SIG-M5 (cell line): ENCODE measurements around the gene ACVR1B.

Source experiments
- DNase-seq: peaks from one replicate; lab custom pipeline; 2025; lab: John Stamatoyannopoulos, UW

Gene ACVR1B

DNA sequence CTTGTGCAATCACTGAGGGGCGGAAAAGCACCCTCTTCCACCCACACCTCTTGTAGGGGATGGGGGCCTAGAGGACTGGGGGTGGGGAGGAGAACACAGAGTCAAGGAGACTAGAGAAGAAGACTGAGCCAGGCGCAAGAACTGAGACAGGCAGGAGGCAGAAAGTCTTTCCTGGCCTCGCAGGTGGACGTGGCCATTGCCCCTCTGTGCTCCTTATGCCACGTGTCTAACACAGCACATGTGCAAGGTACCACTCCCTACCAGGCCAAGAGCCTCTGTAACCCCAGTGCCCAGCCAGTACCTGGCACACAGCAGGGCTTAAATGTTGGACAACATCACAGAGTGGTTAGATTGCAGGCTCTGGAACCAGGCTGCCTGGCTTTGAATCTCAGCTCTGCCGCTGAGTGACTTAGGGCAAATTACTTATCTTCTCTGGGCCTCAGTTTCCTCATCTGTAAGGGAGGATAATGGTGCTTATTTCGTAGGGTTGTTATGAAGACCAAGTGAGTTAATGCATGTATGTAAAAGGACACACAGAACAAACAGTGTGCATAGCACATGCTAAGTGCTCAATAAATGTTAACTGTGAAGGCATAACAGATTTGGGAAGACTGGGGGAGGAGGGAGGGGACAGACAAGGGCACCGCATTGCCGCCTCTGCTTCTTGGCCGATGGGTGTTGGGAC is 53.9 kb downstream of the ACVR1B start:
- no peak for DNase-seq

DNA sequence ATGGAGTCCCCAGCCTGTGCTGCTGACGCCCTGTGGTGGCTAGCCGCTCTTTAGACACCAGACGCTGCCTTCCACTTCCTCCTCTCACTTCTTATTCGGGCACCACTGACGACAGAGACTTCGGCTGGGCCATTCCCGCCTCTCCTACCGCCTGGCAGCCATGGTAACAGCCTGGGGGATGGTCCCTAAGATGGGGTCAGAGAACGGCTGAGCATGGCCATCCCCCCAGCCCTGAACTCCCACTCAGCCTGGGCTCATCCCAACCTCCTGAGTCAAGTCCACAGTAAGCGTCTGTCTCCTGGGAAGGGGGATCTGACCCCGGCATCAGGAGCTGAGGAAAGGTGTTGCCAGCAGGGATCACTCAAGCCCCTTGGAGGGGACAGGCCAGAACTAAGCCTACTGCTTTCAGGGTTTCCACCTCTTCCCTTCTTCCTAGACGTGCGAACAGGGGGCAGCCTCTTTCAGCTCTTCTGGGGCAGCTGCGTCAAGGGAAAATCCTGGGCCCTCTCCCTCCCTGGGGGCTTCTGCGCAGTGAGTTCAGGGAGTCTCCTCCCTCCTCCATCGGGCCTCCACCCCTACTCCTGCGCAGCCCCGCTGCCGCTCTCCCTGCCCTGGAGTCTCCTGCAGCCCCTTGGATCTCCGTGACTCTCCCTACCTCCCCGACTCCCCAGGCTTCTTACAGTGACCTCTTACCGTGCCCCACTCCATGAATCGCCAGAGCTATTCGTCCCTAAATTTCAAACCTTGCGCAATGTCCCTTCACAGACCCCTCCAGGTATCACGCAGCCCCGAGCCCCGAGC is 54.6 kb downstream of the ACVR1B start:
- DNase-seq: peak; percentile 20

DNA sequence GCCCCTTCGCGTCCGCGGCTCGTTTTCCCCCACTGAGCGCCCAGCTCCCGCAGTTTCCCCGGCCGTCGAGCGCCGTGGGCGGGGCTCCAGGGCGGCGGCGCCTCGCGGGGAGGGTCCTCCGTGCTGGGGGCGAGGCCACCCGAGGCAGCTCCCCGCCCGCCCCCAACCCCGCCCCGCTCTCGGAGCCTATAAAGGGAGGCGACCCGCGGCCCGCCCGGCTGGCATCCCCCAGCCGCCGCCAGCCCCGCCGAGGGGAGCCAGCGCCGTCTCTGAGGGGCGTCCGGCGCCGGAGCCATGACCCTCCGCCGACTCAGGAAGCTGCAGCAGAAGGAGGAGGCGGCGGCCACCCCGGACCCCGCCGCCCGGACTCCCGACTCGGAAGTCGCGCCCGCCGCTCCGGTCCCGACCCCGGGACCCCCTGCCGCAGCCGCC is 55.2 kb downstream of the ACVR1B start, which contains the start of gene TAMALIN:
TSS of gene TAMALIN (plus strand) at position 221 of the 432 bp plus-strand sequence. CDS start at position 295, 74 bp downstream.
- DNase-seq: no peak

DNA sequence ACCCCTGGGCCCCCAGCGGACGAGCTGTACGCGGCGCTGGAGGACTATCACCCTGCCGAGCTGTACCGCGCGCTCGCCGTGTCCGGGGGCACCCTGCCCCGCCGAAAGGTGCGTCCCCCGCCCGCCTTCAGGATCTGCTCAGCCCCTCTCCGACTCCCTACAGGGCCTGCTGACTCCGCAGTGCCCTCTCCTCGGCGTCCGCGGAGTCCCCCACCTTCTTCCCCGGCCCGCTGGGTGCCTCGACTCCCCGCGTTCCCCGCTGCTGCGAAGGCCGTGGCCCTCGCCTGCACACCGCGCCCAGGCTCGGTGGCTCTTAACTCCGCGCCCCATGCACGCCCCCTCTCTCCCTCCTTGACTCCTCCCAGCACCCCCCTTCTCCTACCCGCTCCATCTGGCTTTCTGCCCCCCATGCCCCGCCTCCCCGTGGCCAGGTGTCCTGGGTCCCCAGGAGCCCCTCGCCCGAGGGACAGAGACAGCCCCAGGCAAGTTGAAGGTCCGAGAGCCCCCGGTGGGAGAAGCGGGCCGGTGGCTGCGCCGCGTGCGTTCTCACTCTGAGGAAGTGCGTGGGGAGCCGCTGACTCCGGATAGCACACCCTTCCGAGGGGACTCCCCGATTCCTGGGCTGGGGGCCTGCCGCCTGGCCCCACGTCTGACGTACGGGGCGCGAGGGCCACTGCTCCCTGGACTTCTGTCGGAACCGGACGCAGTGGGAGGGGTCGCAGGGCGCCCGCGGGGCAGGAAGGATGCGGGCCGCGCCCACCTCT is 55.8 kb downstream of the ACVR1B start:
- no peak for DNase-seq

DNA sequence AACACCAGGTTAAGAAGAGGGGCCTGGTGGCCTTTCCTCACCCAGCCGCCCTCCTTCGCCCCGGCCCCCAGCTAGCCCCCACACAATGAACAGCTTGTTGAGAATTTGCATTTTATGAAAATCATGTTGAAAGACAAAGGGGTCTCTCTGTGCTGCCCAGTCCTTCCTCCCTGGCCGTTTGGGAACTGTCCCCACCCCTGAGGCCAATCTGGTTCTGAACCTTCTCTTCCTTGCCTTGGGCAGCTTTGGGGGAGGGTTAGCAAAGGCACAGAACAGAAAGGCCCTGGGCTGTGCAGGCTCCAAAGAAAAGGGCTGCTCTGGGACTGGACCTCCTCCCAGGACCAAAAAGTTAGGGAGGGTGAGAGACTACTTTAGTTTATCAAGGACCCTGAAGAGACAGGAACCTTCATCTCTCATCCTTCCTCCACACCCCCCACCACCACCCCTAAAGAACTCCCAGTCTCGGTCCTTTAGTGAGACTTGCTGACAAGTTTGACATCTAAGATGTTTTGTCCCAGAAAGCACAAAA is 56.5 kb downstream of the ACVR1B start:
- DNase-seq: no peak

DNA sequence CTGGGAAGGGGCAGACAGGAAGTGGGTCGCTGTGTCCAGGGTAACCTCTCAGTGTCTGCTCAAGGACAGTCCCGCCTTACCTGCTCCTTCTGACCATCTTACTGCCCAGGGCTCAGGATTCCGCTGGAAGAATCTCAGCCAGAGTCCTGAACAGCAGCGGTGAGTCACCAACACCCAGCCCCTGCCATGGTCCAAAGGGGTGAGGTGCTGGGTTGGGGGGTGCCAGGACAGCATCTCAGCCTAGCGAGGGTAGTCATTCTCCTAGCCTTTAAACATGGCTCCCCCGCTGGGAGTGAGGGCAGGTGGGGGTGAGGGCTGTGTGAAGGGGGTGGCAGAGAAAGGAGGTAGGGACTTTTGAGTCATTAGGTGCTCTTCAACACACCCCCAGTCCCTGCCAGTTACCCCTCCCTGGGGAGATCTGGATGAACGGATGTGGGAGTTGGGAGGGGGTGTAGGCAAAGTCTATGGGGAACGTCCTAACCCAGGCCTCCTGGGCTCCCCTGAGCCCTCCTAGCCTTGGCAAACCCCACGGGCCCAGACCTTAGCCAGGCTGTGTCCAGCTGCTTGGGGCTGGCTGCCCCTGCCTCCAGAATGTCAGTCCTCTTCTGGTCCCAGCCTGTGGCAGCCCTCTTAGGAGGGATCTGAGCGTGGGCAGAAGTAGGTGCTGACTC is 57.7 kb downstream of the ACVR1B start:
- no peak for DNase-seq

DNA sequence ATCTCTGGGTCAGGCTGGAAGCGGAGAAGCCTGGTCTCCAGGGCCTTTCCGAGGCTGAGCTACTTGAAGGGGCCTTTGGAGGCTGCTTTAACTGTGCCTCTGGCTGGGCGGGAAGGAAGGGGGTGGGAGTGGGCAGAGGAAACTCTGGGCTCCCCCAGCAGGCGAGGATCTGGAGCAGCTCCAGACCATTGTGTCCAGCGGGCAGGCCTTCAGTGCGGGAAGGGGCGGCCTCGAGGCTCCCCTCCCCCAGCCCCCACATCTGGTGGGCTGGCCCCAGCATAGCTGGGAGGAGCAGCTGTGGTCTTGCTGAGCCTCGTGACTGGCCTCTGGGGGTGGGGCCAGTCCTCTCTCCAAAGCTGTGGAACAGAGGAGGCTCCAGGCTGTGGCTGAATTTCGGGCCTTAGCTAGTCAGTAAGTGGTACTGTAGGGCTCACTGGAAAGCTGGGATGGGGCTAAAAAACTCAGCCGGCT is 58.7 kb downstream of the ACVR1B start:
- no peak for DNase-seq

DNA sequence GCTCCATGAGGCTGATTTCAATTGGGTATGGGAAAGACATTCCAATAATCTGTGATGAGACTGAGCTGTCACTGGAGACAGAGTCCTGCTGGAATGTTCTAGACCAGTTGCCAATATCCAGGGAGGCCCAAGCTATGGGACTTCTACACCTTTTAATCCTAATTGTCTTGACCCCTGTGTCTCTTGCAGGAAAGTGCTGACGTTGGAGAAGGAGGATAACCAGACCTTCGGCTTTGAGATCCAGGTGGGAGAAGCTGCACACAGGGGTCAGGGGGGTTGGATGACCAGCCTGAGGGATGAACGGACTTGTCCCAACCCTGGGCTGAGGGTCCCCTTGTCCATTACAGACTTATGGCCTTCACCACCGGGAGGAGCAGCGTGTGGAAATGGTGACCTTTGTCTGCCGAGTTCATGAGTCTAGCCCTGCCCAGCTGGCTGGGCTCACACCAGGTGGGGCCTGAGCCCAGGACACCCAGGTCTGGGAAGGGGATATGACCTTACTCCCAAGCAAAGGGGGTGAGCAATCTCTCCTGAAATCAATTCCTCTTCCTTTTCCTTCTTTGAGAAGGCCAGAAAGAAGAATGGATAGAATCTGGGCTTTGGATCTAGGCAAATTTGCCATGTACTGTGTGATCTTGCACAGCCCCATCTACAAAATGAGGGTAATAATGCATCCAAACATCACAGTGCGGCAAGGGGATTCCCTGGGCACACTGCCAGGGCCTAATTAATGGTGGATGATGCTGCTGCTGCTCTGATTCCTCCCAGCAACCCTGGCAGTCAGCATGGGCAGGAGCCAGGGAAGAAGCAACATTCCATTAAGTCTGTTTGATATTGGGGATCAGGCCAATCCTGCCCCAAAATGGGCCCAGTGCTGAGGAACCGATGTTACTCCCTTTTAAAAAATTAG is 59.4 kb downstream of the ACVR1B start:
- DNase-seq: no peak

DNA sequence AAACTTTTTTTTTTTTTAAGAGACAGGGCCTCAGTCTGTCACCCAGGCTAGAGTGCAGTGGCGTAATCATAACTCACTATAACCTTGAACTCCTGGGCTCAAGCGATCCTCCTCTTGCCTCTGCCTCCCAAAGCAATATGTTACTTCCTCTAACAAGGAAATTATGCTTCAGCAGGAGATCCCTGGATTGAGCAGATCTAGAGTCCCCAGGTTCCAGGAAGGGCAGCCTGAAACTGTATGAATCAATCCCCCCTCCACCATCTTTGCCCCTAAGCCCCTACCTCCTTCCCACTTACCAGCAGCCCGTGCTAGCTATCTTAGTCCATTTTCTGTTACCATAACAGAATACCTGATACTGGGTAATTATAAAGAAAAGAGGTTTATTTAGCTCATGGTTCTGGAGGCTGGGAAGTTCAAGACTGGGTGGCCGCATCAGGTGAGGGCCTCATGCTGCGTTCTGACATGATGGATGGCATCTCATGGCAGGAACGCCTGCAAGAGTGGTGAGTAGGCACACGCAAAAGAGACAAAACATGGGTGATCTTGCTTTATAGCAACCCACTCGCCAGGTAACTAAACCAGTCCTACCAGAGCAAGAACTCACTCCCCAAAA is 60.2 kb downstream of the ACVR1B start:
- no peak for DNase-seq

DNA sequence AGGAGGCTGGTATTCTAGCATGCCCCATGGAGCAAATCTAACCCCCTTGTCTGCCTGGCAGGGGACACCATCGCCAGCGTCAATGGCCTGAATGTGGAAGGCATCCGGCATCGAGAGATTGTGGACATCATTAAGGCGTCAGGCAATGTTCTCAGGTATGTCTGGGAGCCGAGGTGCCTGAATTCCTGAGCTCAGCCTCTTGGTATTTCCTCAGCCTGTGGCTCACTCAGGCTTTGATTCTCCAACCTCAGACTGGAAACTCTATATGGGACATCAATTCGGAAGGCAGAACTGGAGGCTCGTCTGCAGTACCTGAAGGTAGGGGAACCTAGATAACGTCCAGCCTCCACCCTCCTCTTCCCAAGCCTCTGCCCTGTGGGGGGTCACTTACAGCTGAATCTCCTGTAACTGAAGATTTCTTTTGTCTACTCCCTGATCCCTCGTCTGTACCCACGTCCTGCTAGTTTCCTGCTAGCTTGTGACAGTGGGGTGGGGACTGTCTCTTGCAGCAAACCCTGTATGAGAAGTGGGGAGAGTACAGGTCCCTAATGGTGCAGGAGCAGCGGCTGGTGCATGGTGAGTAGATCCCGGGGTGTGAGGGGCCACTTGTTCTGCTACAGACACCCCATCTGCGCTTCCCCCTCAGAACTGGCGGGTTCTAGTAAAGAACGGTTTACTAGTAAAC is 62.3 kb downstream of the ACVR1B start:
- no peak for DNase-seq

DNA sequence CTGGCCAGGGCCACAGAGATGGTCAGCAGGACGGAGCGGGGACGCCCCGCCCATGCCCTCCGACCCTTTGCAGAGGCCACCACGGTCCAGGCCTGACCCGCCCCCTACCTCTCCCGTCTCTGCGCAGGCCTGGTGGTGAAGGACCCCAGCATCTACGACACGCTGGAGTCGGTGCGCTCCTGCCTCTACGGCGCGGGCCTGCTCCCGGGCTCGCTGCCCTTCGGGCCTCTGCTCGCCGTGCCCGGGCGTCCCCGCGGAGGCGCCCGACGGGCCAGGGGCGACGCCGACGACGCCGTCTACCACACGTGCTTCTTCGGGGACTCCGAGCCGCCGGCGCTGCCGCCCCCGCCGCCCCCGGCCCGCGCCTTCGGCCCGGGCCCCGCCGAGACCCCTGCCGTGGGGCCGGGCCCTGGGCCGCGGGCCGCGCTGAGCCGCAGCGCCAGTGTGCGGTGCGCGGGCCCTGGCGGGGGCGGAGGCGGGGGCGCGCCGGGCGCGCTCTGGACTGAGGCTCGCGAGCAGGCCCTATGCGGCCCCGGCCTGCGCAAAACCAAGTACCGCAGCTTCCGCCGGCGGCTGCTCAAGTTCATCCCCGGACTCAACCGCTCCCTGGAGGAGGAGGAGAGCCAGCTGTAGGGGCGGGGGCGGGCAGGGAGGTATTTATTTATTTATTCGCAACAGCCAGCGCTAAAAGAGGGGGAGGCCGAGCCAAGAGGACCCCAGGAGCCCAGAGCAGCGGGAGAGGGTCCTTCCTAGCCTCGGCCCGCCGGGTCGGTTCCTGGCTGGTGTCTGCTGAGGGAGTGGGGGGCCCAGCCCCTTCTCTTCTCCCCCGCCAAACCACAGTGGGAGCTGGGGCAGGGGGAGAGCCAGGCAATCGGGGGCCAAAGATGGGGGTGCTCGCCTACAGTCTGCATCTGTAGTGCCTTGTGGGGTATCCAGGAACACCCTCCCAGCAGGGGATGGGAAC is 63.4 kb downstream of the ACVR1B start:
- no peak for DNase-seq

DNA sequence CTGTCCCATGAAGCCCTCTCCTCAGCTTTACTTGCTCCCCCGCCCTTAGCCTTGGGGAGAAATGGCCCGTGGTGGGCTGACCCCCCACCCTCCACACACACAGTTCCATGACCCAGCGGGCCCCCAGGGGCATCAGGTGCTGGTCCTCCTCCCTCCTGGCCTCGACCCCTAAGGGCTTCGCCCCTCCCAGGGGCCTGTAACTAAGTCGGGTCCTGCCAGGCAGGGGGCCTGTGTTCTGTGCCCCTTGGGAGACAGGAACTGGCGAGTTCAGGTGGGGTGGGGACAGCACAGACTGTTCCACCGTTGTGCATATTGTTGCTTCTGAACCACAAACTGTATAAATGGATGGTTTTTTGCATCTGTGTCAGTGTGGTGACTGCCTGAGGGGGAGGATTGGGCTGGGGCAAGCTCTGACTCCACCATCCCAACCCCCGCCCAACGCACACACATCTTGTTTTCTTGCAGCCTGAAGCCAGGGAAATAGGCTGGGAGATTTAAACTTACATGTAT is 64.1 kb downstream of the ACVR1B start:
- DNase-seq: no peak

DNA sequence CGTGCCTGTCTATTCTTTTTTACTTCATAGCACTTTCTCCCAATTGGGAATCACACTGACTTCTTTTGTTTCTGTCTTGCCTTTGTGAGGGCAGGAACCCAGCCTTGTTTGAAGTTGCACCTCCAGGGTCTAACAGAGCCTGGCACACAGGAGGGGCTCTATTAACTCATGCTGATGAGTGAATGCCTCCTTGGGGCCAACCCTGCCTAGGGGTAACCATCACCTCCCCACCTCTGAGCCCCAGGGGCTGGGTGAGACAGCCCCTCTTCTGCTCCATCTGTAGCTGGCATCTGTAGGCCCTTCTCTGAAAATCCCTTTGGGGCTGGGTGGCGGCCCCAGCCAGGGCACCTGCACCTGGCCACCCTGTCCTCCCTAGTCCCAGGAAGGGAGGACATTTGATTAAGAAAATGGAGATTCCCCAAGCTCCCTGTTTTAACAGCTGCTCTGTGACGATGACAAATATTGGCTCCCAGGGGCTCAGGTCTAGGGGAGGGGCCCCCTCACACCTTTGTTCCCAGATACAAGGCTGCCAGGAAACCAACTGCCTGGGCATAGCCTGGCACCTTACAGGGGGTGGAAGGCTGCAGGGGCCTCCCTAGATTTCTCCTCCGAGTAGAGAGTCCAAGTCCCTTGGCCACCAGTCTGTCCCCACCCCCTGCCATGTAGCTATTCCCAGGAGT is 67.1 kb downstream of the ACVR1B start:
- no peak for DNase-seq

DNA sequence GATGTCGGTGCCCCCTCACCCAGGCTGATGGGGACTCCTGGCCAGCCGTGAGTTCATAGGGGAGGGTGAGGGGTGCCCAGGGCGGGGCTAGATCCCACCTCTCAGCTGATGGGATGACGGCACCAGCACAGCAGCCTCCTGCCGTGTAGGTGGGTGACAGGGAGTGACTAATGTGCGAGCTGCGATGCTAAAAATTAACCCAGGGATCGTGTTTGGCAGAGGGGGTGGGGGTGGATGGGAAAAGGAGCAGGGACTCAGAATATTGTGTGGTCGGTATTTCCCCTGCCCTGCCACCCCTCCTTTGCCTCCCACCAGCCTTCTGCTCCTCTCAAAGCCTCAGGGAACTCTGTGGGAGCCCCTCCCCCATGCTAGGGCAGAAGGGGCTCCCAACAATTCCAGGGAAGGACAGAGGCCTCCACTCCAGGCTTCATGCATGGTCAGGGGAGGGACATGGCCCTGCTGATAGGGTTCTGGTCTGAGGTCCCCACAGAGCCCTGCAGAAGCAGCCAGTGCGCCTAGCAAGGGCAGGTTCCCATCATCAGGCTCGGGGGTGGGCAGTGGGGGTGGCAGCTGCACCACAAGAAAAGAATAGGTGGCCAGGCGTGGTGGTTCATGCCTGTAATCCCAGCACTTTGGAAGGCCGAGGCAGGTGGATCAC is 67.7 kb downstream of the ACVR1B start:
- DNase-seq: no peak

DNA sequence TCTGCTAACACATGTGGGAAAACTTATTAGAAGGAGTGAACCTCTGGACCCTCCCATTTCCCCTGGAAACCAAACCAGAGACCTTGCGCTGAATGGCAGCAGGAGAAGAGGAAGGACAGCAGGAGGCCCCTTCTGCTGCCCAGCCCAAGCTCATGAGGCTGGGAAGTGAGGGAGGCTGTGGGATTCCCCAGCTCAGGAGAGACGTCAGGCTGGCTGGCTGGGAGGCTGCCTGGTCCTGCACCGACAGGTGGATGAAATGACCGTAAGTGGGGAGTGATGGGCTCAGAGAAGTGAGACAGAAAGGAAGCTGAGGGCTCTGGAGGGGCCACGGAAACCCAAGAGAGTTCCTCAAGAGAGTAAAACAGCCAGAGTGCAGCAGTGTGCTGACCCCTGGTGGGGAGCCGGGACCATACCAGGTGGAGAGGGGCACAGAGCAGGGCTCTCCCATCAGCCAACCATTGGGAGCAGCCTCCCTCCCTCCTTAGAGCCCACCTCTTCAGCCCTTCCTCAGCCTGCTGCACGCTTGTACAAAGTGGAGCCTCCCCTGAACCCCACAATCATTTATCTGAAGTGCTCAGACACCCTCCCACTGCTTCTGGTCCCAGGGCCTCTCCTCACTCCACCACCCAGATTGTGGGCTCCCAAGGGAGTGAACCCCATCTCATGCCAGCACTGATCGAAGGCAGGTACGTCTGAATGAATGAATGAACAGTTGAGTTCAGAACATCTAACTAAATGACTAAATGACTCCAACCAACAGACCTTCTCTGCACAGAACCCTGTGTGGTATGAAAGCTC is 69.2 kb downstream of the ACVR1B start:
- DNase-seq: no peak

DNA sequence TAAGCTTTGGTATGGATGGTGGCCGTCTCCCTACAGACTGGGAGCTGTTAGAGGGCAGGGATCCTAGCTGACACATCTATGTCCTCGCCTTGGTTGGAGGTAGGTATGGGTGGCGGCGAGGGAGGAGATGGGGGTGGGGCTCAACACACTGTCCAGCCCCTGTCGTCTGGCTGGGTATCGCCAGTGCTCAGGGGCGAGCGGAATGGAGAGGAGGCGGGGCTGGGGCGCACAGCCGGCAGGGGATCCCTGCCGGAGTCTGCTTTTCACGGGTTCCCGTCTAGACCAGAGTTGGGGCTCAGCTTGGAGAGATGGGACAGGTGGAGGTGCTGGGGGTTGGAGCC is 71.3 kb downstream of the ACVR1B start:
- DNase-seq: no peak
